ENCODE data around the gene PHLDA2.

Gene PHLDA2

GRCh38 chr11:2920343-2920742, 8.9 kb downstream of the PHLDA2 start:
- in situ Hi-C loops (cut with MboI; ENCODE audit: low sequenced_read_pairs, unreplicated experiment) = no loop called here
- no peak for DNase-seq (ENCODE audit: low spot score)
- TF ChIP-seq, protein P1, sequence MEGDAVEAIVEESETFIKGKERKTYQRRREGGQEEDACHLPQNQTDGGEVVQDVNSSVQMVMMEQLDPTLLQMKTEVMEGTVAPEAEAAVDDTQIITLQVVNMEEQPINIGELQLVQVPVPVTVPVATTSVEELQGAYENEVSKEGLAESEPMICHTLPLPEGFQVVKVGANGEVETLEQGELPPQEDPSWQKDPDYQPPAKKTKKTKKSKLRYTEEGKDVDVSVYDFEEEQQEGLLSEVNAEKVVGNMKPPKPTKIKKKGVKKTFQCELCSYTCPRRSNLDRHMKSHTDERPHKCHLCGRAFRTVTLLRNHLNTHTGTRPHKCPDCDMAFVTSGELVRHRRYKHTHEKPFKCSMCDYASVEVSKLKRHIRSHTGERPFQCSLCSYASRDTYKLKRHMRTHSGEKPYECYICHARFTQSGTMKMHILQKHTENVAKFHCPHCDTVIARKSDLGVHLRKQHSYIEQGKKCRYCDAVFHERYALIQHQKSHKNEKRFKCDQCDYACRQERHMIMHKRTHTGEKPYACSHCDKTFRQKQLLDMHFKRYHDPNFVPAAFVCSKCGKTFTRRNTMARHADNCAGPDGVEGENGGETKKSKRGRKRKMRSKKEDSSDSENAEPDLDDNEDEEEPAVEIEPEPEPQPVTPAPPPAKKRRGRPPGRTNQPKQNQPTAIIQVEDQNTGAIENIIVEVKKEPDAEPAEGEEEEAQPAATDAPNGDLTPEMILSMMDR (IDR thresholded peaks at IDR 0.05; ENCODE audit: borderline replicate concordance, control extremely low read depth, extremely low read depth, insufficient read depth, missing control alignments) = no peak

DNA sequence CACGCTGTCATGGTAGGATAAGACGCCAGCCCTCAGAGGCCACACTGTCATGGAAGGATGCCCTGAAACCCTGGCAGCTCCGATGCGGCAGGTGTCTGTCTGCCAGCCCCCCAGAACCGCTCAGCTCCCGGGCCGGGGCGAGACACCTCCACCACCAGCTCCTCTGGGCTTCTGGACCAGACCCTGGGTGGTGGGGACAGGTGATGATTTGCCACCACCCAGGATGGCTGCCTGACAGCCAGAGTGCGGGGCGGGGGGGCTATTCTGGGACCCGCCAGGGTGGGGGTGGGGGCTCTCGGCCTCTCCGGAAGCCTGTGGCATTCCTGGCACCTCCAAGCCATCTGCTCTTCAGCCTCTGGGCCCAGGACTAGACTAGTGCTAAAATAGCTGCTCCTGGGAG, 9.4 kb downstream of the PHLDA2 start:
- TF ChIP-seq, protein P1 (IDR thresholded peaks at IDR 0.05; ENCODE audit: borderline replicate concordance, control extremely low read depth, extremely low read depth, insufficient read depth, missing control alignments) = no peak
- in situ Hi-C loops (cut with MboI; ENCODE audit: low sequenced_read_pairs, unreplicated experiment) = no loop called here
- no peak for DNase-seq (ENCODE audit: low spot score)

- DNase-seq (ENCODE audit: low spot score) = no peak
- in situ Hi-C loops (cut with MboI; ENCODE audit: low sequenced_read_pairs, unreplicated experiment) = no loop called here
- TF ChIP-seq, protein P1 (IDR thresholded peaks at IDR 0.05; ENCODE audit: borderline replicate concordance, control extremely low read depth, extremely low read depth, insufficient read depth, missing control alignments) = no peak
Measured at GRCh38 chr11:2919188-2919587, 10.0 kb downstream of the PHLDA2 start.

DNA sequence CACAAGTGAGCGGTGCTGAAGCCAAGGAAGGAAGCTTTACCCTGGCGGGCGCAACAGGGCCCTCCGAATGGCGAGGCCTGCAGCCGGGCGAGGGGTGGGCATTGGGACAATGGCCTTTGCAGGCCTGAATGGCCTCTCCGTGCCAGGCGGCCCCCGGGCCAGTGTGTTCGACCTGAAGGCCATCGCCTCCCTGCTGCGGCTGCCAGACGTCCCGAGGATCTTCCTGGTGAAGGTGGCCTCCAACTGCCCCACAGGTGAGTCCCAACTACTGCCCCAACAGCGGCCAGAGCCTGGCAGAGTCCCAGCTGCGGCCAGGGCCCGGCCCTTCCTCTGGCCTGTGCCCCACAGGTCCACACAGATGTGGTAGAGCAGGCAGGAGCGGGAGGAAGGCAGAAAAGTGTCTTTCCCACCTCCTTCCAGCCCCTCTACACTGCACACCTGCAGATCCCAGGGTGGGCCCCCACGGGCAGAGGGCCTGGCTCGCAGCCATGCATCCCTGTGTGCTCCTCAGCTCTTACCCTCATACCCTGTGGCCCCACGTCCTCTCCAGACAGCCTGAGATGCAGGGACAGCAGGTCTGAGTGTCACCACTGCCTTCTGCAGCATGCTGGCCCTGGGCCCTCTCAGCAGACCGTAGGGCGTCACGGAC, 11.3 kb downstream of the PHLDA2 start:
- TF ChIP-seq, protein P1 (IDR thresholded peaks at IDR 0.05; ENCODE audit: borderline replicate concordance, control extremely low read depth, extremely low read depth, insufficient read depth, missing control alignments) = no peak
- DNase-seq (ENCODE audit: low spot score) = no peak
- in situ Hi-C loops (cut with MboI; ENCODE audit: low sequenced_read_pairs, unreplicated experiment) = no loop called here

DNA sequence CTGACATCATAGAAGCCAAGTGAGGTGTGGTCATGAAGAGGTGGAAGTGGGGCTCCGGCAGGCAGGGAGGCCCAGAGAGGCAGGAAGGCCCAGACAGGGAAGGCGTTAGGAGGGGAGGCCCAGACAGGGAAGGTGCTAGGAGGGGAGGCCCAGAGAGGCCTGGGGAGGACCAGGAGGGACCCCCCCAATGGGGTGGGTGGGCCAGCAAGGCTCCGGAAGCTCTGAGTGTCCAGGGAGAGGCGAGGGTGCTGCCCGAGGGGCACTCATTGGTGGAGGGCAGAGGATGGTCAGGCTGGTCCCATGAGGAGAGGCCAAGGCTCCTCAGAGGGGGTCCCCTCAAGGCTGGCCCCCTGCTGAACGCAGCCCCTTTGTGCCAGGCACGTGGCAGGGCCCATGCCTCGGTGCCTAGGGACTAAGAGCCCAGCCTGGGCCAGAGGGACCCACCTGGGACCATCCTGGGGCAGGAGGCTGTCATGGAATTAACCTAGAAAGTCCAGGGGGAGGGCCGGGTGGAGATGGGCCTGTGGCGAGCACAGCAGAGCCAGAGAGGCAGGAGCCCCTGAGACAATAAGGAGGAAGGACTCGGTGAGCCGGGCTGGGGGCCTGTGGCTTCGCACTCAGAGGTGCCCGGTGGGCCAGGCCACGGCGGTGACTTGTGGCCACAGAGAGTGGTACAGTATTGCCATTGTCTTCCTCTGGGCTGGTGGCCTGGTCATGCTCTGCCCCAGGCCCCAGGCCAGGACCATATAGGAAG, 12.2 kb downstream of the PHLDA2 start:
- TF ChIP-seq, protein P1 (IDR thresholded peaks at IDR 0.05; ENCODE audit: borderline replicate concordance, control extremely low read depth, extremely low read depth, insufficient read depth, missing control alignments) = no peak
- in situ Hi-C loops (cut with MboI; ENCODE audit: low sequenced_read_pairs, unreplicated experiment) = no loop called here
- DNase-seq (ENCODE audit: low spot score) = peak; percentile 41

GRCh38 chr11:2916114-2916891, 12.9 kb downstream of the PHLDA2 start:
- TF ChIP-seq, protein P1 (IDR thresholded peaks at IDR 0.05; ENCODE audit: borderline replicate concordance, control extremely low read depth, extremely low read depth, insufficient read depth, missing control alignments) = no peak
- no peak for DNase-seq (ENCODE audit: low spot score)
- in situ Hi-C loops (cut with MboI; ENCODE audit: low sequenced_read_pairs, unreplicated experiment) = no loop called here

Data from GM13976 (cell line).